Measurements from ENCODE around the gene GALNT18. TPM values are rescaled to one million over a fixed set of nuclear protein-coding genes. Genes with fewer than 3 reads are reported as not detected.

Gene GALNT18
- total and polyA plus RNA-seq, 2 experiments from 2014 or later: 4.3 to 10.8 TPM

GRCh38 chr11:11587122-11587521 is 34.7 kb downstream of the GALNT18 start:
- Mint-ChIP-seq H3K36me3 (ENCODE audit: low read depth) (no peaks in the 10 kb centered on the region), H3K9me3 (no peaks in the 10 kb centered on the region), H3K27ac (no peak overlapping the region), H3K27me3 (ENCODE audit: insufficient read depth, low read depth, poor library complexity) (no peaks in the 10 kb centered on the region), H3K4me1 (peaks cover 28% of the 10 kb centered on the region), H3K4me3 (no peak overlapping the region)
- Histone ChIP-seq H3K4me1 (ENCODE audit: insufficient read depth) (peaks cover 24% of the 10 kb centered on the region), H3K79me2 (replicated peaks; ENCODE audit: insufficient read depth) (0 out of 2 replicates have a peak, but pooled peaks cover 3% of the 10 kb centered on the region), H3K27me3 (ENCODE audit: insufficient read depth) (no peaks in the 10 kb centered on the region), H2AFZ (no peak overlapping the region), H3K27ac (ENCODE audit: low read depth) (no peak overlapping the region), H3K4me3 (no peak overlapping the region), H3F3A (replicated peaks; ENCODE audit: low read depth) (no peaks in the 10 kb centered on the region), H3K36me3 (ENCODE audit: insufficient read depth) (no peaks in the 10 kb centered on the region), H4K20me1 (replicated peaks; ENCODE audit: insufficient read depth) (no peaks in the 10 kb centered on the region), H3K4me2 (no peak overlapping the region), H3K9me2 (ENCODE audit: insufficient read depth) (0 out of 2 replicates have a peak, but pooled peaks cover 8% of the 10 kb centered on the region)
- TF ChIP-seq REST (IDR thresholded peaks at IDR 0.05; ENCODE audit: unreplicated experiment) (no peak), ZNF462 (CRISPR knock-in tag; IDR thresholded peaks at IDR 0.05) (no peak), STAT1 (IDR thresholded peaks at IDR 0.05; ENCODE audit: unreplicated experiment) (no peak), NANOG (IDR thresholded peaks at IDR 0.05; ENCODE audit: borderline replicate concordance) (no peak), EZH2 (IDR thresholded peaks at IDR 0.05; ENCODE audit: low read depth, unreplicated experiment) (no peak), CREB1 (CRISPR knock-in tag; IDR thresholded peaks at IDR 0.05; ENCODE audit: low read depth) (no peak), ZNF114 (CRISPR knock-in tag; IDR thresholded peaks at IDR 0.05) (no peak), ZNF331 (CRISPR knock-in tag; IDR thresholded peaks at IDR 0.05; ENCODE audit: low read depth) (no peak), CTCF (conservative IDR thresholded peaks at IDR 0.05; ENCODE audit: low read depth in 2 of 2) (no peak), EZH2phosphoT487 (IDR thresholded peaks at IDR 0.05; ENCODE audit: unreplicated experiment) (no peak), JUNB (IDR thresholded peaks at IDR 0.05; ENCODE audit: unreplicated experiment) (no peak)
- DNase-seq (ENCODE audit: low spot score): no peak
- ATAC-seq: no peak
